ENCODE results near the gene SERPINE2.

The SERPINE2 gene

GRCh38 chr2:223943561-223944008 is 95.5 kb downstream of the SERPINE2 start:
- peak; percentile 74 for DNase-seq (ENCODE audit: low read depth)

GRCh38 chr2:223943135-223943534 is 96.0 kb downstream of the SERPINE2 start:
- no peak for DNase-seq (ENCODE audit: low read depth)

GRCh38 chr2:223941579-223942277 is 97.4 kb downstream of the SERPINE2 start:
- DNase-seq (ENCODE audit: low read depth): peak; percentile 92

GRCh38 chr2:223939438-223939837 is 99.6 kb downstream of the SERPINE2 start:
- DNase-seq (ENCODE audit: low read depth): peak; percentile 43

- DNase-seq (ENCODE audit: low read depth): peak; percentile 17
Measured at GRCh38 chr2:223937535-223937934, 101.6 kb downstream of the SERPINE2 start.

- DNase-seq (ENCODE audit: low read depth): peak; percentile 52
Measured at GRCh38 chr2:223936862-223937326, 102.2 kb downstream of the SERPINE2 start.

GRCh38 chr2:223935459-223936125 is 103.5 kb downstream of the SERPINE2 start:
- no peak for DNase-seq (ENCODE audit: low read depth)

- no peak for DNase-seq (ENCODE audit: low read depth)
Measured at GRCh38 chr2:223934870-223935269, 104.2 kb downstream of the SERPINE2 start.

GRCh38 chr2:223932816-223933800 is 106.0 kb downstream of the SERPINE2 start:
- DNase-seq (ENCODE audit: low read depth): no peak

GRCh38 chr2:223930103-223930976 is 108.7 kb downstream of the SERPINE2 start:
- DNase-seq (ENCODE audit: low read depth): peak; percentile 25

GRCh38 chr2:223929571-223930102 is 109.4 kb downstream of the SERPINE2 start:
- no peak for DNase-seq (ENCODE audit: low read depth)

- no peak for DNase-seq (ENCODE audit: low read depth)
Measured at GRCh38 chr2:223928113-223929006, 110.7 kb downstream of the SERPINE2 start.

- DNase-seq (ENCODE audit: low read depth): peak; percentile 37
Measured at GRCh38 chr2:223925106-223925505, 114.0 kb downstream of the SERPINE2 start.
